ENCODE measurements around the gene VGF. TPM values are rescaled to one million over a fixed set of nuclear protein-coding genes. Genes with fewer than 3 reads are reported as not detected.
A peak's percentile ranks its signal among the peaks of the same experiment; 100 is the strongest.
"Not testable (repeated sequence)": the region's sequence is repeated elsewhere in the genome, so short reads cannot be mapped to it uniquely, and the experiment has no call there.

VGF gene
- polyA plus RNA-seq, 1 experiment: 0.16 TPM

DNA sequence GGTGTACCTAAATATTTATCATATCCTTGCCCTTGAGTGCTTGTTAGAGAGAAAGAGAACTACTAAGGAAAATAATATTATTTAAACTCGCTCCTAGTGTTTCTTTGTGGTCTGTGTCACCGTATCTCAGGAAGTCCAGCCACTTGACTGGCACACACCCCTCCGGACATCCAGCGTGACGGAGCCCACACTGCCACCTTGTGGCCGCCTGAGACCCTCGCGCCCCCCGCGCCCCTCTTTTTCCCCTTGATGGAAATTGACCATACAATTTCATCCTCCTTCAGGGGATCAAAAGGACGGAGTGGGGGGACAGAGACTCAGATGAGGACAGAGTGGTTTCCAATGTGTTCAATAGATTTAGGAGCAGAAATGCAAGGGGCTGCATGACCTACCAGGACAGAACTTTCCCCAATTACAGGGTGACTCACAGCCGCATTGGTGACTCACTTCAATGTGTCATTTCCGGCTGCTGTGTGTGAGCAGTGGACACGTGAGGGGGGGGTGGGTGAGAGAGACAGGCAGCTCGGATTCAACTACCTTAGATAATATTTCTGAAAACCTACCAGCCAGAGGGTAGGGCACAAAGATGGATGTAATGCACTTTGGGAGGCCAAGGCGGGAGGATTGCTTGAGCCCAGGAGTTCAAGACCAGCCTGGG, 27.0 kb downstream of the VGF start:
- CTCF ChIA-PET: interaction anchor here (0.6 to 3.2 kb wide), 8 partner anchors 9 to 54 kb away, joined by 3 to 12 read pairs (median 4); partner anchors contain the start of genes SERPINE1, TRIM56 and VGF
- no peak overlapping the region for H3K4me3 ChIP-seq (ENCODE audit: low read depth, low read length)
- peak; percentile 89 for DNase-seq (ENCODE audit: low read depth, low spot score)
- POLR2A ChIA-PET: interaction anchor here (0.5 to 1.1 kb wide), 3 partner anchors 12 to 21 kb away, joined by 4 to 12 read pairs (median 5); partner anchors contain the start of gene SERPINE1
- TF ChIP-seq, protein P1, sequence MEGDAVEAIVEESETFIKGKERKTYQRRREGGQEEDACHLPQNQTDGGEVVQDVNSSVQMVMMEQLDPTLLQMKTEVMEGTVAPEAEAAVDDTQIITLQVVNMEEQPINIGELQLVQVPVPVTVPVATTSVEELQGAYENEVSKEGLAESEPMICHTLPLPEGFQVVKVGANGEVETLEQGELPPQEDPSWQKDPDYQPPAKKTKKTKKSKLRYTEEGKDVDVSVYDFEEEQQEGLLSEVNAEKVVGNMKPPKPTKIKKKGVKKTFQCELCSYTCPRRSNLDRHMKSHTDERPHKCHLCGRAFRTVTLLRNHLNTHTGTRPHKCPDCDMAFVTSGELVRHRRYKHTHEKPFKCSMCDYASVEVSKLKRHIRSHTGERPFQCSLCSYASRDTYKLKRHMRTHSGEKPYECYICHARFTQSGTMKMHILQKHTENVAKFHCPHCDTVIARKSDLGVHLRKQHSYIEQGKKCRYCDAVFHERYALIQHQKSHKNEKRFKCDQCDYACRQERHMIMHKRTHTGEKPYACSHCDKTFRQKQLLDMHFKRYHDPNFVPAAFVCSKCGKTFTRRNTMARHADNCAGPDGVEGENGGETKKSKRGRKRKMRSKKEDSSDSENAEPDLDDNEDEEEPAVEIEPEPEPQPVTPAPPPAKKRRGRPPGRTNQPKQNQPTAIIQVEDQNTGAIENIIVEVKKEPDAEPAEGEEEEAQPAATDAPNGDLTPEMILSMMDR (IDR thresholded peaks at IDR 0.05; ENCODE audit: low read depth, low read length): peak; percentile 69
- H3K27ac ChIP-seq (ENCODE audit: low read depth, low read length): peak overlapping the region; percentile 81
- H3K9me3 ChIP-seq (ENCODE audit: control insufficient read depth, insufficient read depth, low read length): no peaks in the 10 kb centered on the region
- no peaks in the 10 kb centered on the region for H3K27me3 ChIP-seq (ENCODE audit: control insufficient read depth, insufficient read depth, low read length)

DNA sequence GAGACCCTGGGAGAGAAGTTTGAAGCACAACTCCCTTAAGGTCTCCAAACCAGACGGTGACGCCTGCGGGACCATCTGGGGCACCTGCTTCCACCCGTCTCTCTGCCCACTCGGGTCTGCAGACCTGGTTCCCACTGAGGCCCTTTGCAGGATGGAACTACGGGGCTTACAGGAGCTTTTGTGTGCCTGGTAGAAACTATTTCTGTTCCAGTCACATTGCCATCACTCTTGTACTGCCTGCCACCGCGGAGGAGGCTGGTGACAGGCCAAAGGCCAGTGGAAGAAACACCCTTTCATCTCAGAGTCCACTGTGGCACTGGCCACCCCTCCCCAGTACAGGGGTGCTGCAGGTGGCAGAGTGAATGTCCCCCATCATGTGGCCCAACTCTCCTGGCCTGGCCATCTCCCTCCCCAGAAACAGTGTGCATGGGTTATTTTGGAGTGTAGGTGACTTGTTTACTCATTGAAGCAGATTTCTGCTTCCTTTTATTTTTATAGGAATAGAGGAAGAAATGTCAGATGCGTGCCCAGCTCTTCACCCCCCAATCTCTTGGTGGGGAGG, 27.6 kb downstream of the VGF start:
- ChIA-PET CTCF (interaction anchor here (0.6 to 3.2 kb wide), 7 partner anchors 10 to 53 kb away, joined by 3 to 12 read pairs (median 3); partner anchors contain the start of genes SERPINE1, TRIM56 and VGF), POLR2A (interaction anchor here (1.1 kb wide), 1 partner anchor 20 kb away, joined by 4 read pairs; no protein-coding TSS in a partner anchor)
- Histone ChIP-seq H3K27ac (ENCODE audit: low read depth, low read length) (peak overlapping the region; percentile 81), H3K9me3 (ENCODE audit: control insufficient read depth, insufficient read depth, low read length) (no peaks in the 10 kb centered on the region), H3K27me3 (ENCODE audit: control insufficient read depth, insufficient read depth, low read length) (no peaks in the 10 kb centered on the region), H3K4me3 (ENCODE audit: low read depth, low read length) (no peak overlapping the region)
- TF ChIP-seq, protein P1 (IDR thresholded peaks at IDR 0.05; ENCODE audit: low read depth, low read length): no peak
- DNase-seq (ENCODE audit: low read depth, low spot score): no peak

- Histone ChIP-seq H3K27me3 (ENCODE audit: control insufficient read depth, insufficient read depth, low read length) (no peaks in the 10 kb centered on the region), H3K27ac (ENCODE audit: low read depth, low read length) (peak overlapping the region; percentile 34), H3K4me3 (ENCODE audit: low read depth, low read length) (no peak overlapping the region), H3K9me3 (ENCODE audit: control insufficient read depth, insufficient read depth, low read length) (peaks cover 3% of the 10 kb centered on the region; the same call in 1 of the 2 replicates)
- POLR2A ChIA-PET: interaction anchor here (0.5 to 2.9 kb wide), 8 partner anchors 12 to 49 kb away, joined by 3 to 12 read pairs (median 4); partner anchors contain the start of gene TRIM56
- TF ChIP-seq, protein P1 (IDR thresholded peaks at IDR 0.05; ENCODE audit: low read depth, low read length): no peak
- CTCF ChIA-PET: interaction anchor here (0.7 to 3.1 kb wide), 5 partner anchors 10 to 58 kb away, joined by 5 to 26 read pairs (median 10); partner anchors contain the start of gene AP1S1
- no peak for DNase-seq (ENCODE audit: low read depth, low spot score)
These were observed 30.9 kb downstream of the VGF start for GRCh38 chr7:101134399-101134980.

- ChIA-PET CTCF (interaction anchor here (1.7 to 3.1 kb wide), 4 partner anchors 10 to 59 kb away, joined by 5 to 26 read pairs (median 10); no protein-coding TSS in a partner anchor), POLR2A (interaction anchor here (0.9 to 2.9 kb wide), 6 partner anchors 11 to 48 kb away, joined by 3 to 12 read pairs (median 4); partner anchors contain the start of gene TRIM56)
- Histone ChIP-seq H3K4me3 (ENCODE audit: low read depth, low read length) (0 out of 2 replicates have a peak overlapping the region, but pooled peaks have one; percentile 2), H3K9me3 (ENCODE audit: control insufficient read depth, insufficient read depth, low read length) (peaks cover 3% of the 10 kb centered on the region; the same call in 1 of the 2 replicates), H3K27me3 (ENCODE audit: control insufficient read depth, insufficient read depth, low read length) (no peaks in the 10 kb centered on the region), H3K27ac (ENCODE audit: low read depth, low read length) (peak overlapping the region; percentile 52)
- no peak for DNase-seq (ENCODE audit: low read depth, low spot score)
- TF ChIP-seq, protein P1 (IDR thresholded peaks at IDR 0.05; ENCODE audit: low read depth, low read length): no peak
These were observed 31.6 kb downstream of the VGF start for GRCh38 chr7:101133621-101134398.

GRCh38 chr7:101132626-101133600, 32.5 kb downstream of the VGF start:
- 0 out of 2 replicates have a peak overlapping the region, but pooled peaks have one; percentile 2 for H3K4me3 ChIP-seq (ENCODE audit: low read depth, low read length)
- not testable (repeated sequence) for DNase-seq (ENCODE audit: low read depth, low spot score); H3K27me3 ChIP-seq (ENCODE audit: control insufficient read depth, insufficient read depth, low read length); H3K9me3 ChIP-seq (ENCODE audit: control insufficient read depth, insufficient read depth, low read length)
- CTCF ChIA-PET: interaction anchor here (2.3 to 3.1 kb wide), 3 partner anchors 11 to 60 kb away, joined by 10 to 26 read pairs (median 10); no protein-coding TSS in a partner anchor
- peak overlapping the region; percentile 52 for H3K27ac ChIP-seq (ENCODE audit: low read depth, low read length)
- POLR2A ChIA-PET: interaction anchor here (2.9 kb wide), 1 partner anchor 10 kb away, joined by 12 read pairs; no protein-coding TSS in a partner anchor

Data from AG04450 (cell line).